Muscle of leg (tissue), 11 donors: ENCODE results near the gene ZNF76. TPM values are rescaled to one million over a fixed set of nuclear protein-coding genes. Genes with fewer than 3 reads are reported as not detected.

Experiments
- DNase-seq: peaks from one replicate; pipeline ENCODE4 v3.0.0; 2013
- H3K27ac ChIP-seq: one replicate; pipeline ENCODE4 v1.5.1; 2013; ENCODE audit warnings: mild to moderate bottlenecking, low read length, control low read depth
- H3K27me3 ChIP-seq: one replicate; pipeline ENCODE4 v1.6.1; 2013; ENCODE audit warnings: low read length; ENCODE audit not compliant: control insufficient read depth, insufficient read depth
- H3K36me3 ChIP-seq: one replicate; pipeline ENCODE4 v1.6.1; 2013; ENCODE audit warnings: low read length; ENCODE audit not compliant: control insufficient read depth, insufficient read depth
- H3K4me1 ChIP-seq: one replicate; pipeline ENCODE4 v1.6.1; 2013; ENCODE audit warnings: low read length; ENCODE audit not compliant: control insufficient read depth, insufficient read depth
- H3K4me3 ChIP-seq: one replicate; pipeline ENCODE4 v1.5.1; 2013; ENCODE audit warnings: low read length, control low read depth
- H3K9me3 ChIP-seq: replicated peaks from 2 replicates; pipeline ENCODE4 v1.6.1; 2013; ENCODE audit warnings: low read depth, low read length; ENCODE audit not compliant: control insufficient read depth
- WGBS: methylation state at CpG from one replicate; pipeline ENCODE4 v1.1.5; 2013; ENCODE audit warnings: missing lambda C conversion rate; ENCODE audit not compliant: insufficient coverage; 5-methylcytosine and 5-hydroxymethylcytosine counted together
- polyA plus RNA-seq, 8 donors: library from polyadenylated mRNA; unstranded; fragments of 120-200 nt; gene quantifications; one replicate each; pipeline versions ENCODE4 v1.2.1 to v1.2.3, GENCODE V29; 2013; ENCODE audit warnings: inconsistent platforms in 1 of 8, low replicate concordance in 1 of 8; ENCODE audit not compliant: insufficient read length in 8 of 8, insufficient read depth in 1 of 8
- total RNA-seq: library from RNA; stranded (reverse); fragments of 120-200 nt; gene quantifications from one replicate; pipeline ENCODE4 v1.2.4, GENCODE V29; 2013

Gene ZNF76
- total and polyA plus RNA-seq, 9 donors = 13.7 to 37.1 (median 24.3) TPM

GRCh38 chr6:35310265-35310831 lies 50.8 kb downstream of the ZNF76 start:
- no peaks in the 10 kb centered on the region for H3K9me3 ChIP-seq

GRCh38 chr6:35311390-35312075 lies 52.0 kb downstream of the ZNF76 start:
- 64% methylated on average over 2 of the region's 6 CpGs for WGBS
- Histone ChIP-seq H3K27me3 (no peaks in the 10 kb centered on the region), H3K9me3 (no peaks in the 10 kb centered on the region), H3K36me3 (no peaks in the 10 kb centered on the region), H3K4me3 (no peak overlapping the region), H3K27ac (no peak overlapping the region), H3K4me1 (peaks cover 2% of the 10 kb centered on the region)
- no peak for DNase-seq

More at GRCh38 chr6:35310265-35310831, 50.8 kb downstream of the ZNF76 start:
- Histone ChIP-seq H3K27ac (no peak overlapping the region), H3K4me1 (peaks cover 2% of the 10 kb centered on the region), H3K4me3 (no peak overlapping the region), H3K36me3 (no peaks in the 10 kb centered on the region), H3K27me3 (no peaks in the 10 kb centered on the region)
- DNase-seq = no peak
- WGBS = 70% methylated on average over 5 of the region's 6 CpGs

GRCh38 chr6:35312076-35312800 lies 52.7 kb downstream of the ZNF76 start:
- Histone ChIP-seq H3K36me3 (no peaks in the 10 kb centered on the region), H3K27me3 (no peaks in the 10 kb centered on the region), H3K9me3 (no peaks in the 10 kb centered on the region), H3K4me1 (peaks cover 3% of the 10 kb centered on the region), H3K4me3 (no peak overlapping the region), H3K27ac (peak overlapping the region; percentile 59)
- WGBS = 88% methylated on average over 18 of the region's 19 CpGs
- DNase-seq = no peak

GRCh38 chr6:35312807-35313206 lies 53.3 kb downstream of the ZNF76 start:
- Histone ChIP-seq H3K9me3 (no peaks in the 10 kb centered on the region), H3K4me3 (no peak overlapping the region), H3K27ac (no peak overlapping the region), H3K36me3 (no peaks in the 10 kb centered on the region), H3K4me1 (peaks cover 8% of the 10 kb centered on the region), H3K27me3 (no peaks in the 10 kb centered on the region)
- DNase-seq = peak; percentile 55
- no CpG with 5 or more reads among the region's 2 CpGs for WGBS

- H3K9me3 ChIP-seq = no peaks in the 10 kb centered on the region
- no peaks in the 10 kb centered on the region for H3K36me3 ChIP-seq
- H3K4me3 ChIP-seq = peak overlapping the region; percentile 47
- peak overlapping the region; percentile 42 for H3K27ac ChIP-seq
- no peaks in the 10 kb centered on the region for H3K27me3 ChIP-seq
- WGBS = 16% methylated on average over 24 of the region's 28 CpGs
- peaks cover 14% of the 10 kb centered on the region for H3K4me1 ChIP-seq
- DNase-seq = no peak
Measured at GRCh38 chr6:35317483-35318195, 58.1 kb downstream of the ZNF76 start.

- DNase-seq = peak; percentile 91
- Histone ChIP-seq H3K4me1 (peaks cover 14% of the 10 kb centered on the region), H3K4me3 (peak overlapping the region; percentile 47), H3K27me3 (no peaks in the 10 kb centered on the region), H3K27ac (peak overlapping the region; percentile 42), H3K9me3 (no peaks in the 10 kb centered on the region), H3K36me3 (no peaks in the 10 kb centered on the region)
- WGBS = 17% methylated on average over 54 of the region's 55 CpGs
Measured at GRCh38 chr6:35318196-35319171, 58.9 kb downstream of the ZNF76 start.

- H3K27me3 ChIP-seq = no peaks in the 10 kb centered on the region
- no peaks in the 10 kb centered on the region for H3K36me3 ChIP-seq
- peaks cover 14% of the 10 kb centered on the region for H3K4me1 ChIP-seq
- H3K9me3 ChIP-seq = no peaks in the 10 kb centered on the region
- no peak overlapping the region for H3K4me3 ChIP-seq
- no peak for DNase-seq
- WGBS = 94% methylated on average over 17 of the region's 20 CpGs
- H3K27ac ChIP-seq = no peak overlapping the region
Measured at GRCh38 chr6:35319346-35320030, 60.0 kb downstream of the ZNF76 start.

- Histone ChIP-seq H3K27ac (no peak overlapping the region), H3K27me3 (no peaks in the 10 kb centered on the region), H3K36me3 (no peaks in the 10 kb centered on the region), H3K4me3 (no peak overlapping the region), H3K4me1 (peaks cover 14% of the 10 kb centered on the region), H3K9me3 (no peaks in the 10 kb centered on the region)
- no peak for DNase-seq
- no CpG with 5 or more reads among the region's 2 CpGs for WGBS
Measured at GRCh38 chr6:35320031-35320410, 60.5 kb downstream of the ZNF76 start.

GRCh38 chr6:35321091-35321490 lies 61.6 kb downstream of the ZNF76 start:
- H3K36me3 ChIP-seq = no peaks in the 10 kb centered on the region
- H3K27ac ChIP-seq = no peak overlapping the region
- WGBS = 87% methylated on average over 8 of the region's 8 CpGs
- DNase-seq = no peak
- no peaks in the 10 kb centered on the region for H3K9me3 ChIP-seq
- peaks cover 14% of the 10 kb centered on the region for H3K4me1 ChIP-seq
- no peaks in the 10 kb centered on the region for H3K27me3 ChIP-seq
- H3K4me3 ChIP-seq = no peak overlapping the region
